DND-41 (cell line): ENCODE results near the gene LIM2.

Experiments used
- ATAC-seq: fragments of 200-7000 bp; cut with Tn5 transposase; 3 replicates; pipeline ENCODE4 v1.9.1; 2021; ENCODE audit warnings: low read depth; ENCODE audit not compliant: insufficient read depth
- DNase-seq: peaks from one replicate; pipeline ENCODE4 v3.0.0-alpha.2; 2020
- H2AFZ ChIP-seq: 2 replicates; pipeline ENCODE4 v1.6.0; 2012; ENCODE audit warnings: low read depth, low read length
- H3K27ac ChIP-seq: 2 replicates; pipeline ENCODE4 v1.5.1; 2012; ENCODE audit warnings: low read length, inconsistent platforms
- H3K27me3 ChIP-seq: fragments of 200-600 bp; sonication (generic); 2 replicates; pipeline ENCODE4 v1.6.0; 2012; ENCODE audit warnings: low read length, mild to moderate bottlenecking, inconsistent platforms; ENCODE audit not compliant: insufficient read depth, poor library complexity
- H3K36me3 ChIP-seq: 2 replicates; pipeline ENCODE4 v1.5.1; 2012; ENCODE audit warnings: low read length, inconsistent platforms; ENCODE audit not compliant: insufficient read depth
- H3K4me1 ChIP-seq: 2 replicates; pipeline ENCODE4 v1.5.1; 2012; ENCODE audit warnings: mild to moderate bottlenecking, low read length; ENCODE audit not compliant: insufficient read depth
- H3K4me2 ChIP-seq: 2 replicates; pipeline ENCODE4 v1.6.0; 2012; ENCODE audit warnings: mild to moderate bottlenecking, moderate library complexity, low read length, inconsistent platforms; ENCODE audit not compliant: insufficient read depth
- H3K4me3 ChIP-seq, 2 experiments: fragments of 200-600 bp in 1 of 2; shearing (Covaris generic) in 1 of 2; 2 replicates each; pipeline ENCODE4 v1.5.1; 2012 to 2016; ENCODE audit warnings: inconsistent platforms in 2 of 2, low read length in 2 of 2, mild to moderate bottlenecking in 2 of 2, low read depth in 1 of 2, moderate library complexity in 1 of 2
- H3K79me2 ChIP-seq: 2 replicates; pipeline ENCODE4 v1.6.0; 2012; ENCODE audit warnings: low read length, inconsistent platforms; ENCODE audit not compliant: insufficient read depth
- H3K9ac ChIP-seq: 2 replicates; pipeline ENCODE4 v1.6.0; 2012; ENCODE audit warnings: low read depth, mild to moderate bottlenecking, inconsistent platforms, low read length, moderate library complexity
- H3K9me3 ChIP-seq: 2 replicates; pipeline ENCODE4 v1.5.1; 2012; ENCODE audit warnings: low read length, moderate library complexity, mild to moderate bottlenecking, inconsistent platforms; ENCODE audit not compliant: insufficient read depth, severe bottlenecking
- H4K20me1 ChIP-seq: 2 replicates; pipeline ENCODE4 v1.6.0; 2012; ENCODE audit warnings: low read length; ENCODE audit not compliant: insufficient read depth
- EZH2 ChIP-seq: IDR thresholded peaks from 3 replicates; pipeline ENCODE4 v1.6.1; 2012; ENCODE audit warnings: borderline replicate concordance, low read depth, mild to moderate bottlenecking, moderate library complexity, low read length, inconsistent platforms; ENCODE audit not compliant: severe bottlenecking
- TF ChIP-seq, protein P1 (sequence below): IDR thresholded peaks from 2 replicates; pipeline ENCODE4 v1.5.1; 2012; ENCODE audit warnings: borderline replicate concordance, low read length, moderate library complexity, mild to moderate bottlenecking; ENCODE audit not compliant: poor library complexity, severe bottlenecking; ENCODE audit errors: extremely low read depth

Gene LIM2

DNA sequence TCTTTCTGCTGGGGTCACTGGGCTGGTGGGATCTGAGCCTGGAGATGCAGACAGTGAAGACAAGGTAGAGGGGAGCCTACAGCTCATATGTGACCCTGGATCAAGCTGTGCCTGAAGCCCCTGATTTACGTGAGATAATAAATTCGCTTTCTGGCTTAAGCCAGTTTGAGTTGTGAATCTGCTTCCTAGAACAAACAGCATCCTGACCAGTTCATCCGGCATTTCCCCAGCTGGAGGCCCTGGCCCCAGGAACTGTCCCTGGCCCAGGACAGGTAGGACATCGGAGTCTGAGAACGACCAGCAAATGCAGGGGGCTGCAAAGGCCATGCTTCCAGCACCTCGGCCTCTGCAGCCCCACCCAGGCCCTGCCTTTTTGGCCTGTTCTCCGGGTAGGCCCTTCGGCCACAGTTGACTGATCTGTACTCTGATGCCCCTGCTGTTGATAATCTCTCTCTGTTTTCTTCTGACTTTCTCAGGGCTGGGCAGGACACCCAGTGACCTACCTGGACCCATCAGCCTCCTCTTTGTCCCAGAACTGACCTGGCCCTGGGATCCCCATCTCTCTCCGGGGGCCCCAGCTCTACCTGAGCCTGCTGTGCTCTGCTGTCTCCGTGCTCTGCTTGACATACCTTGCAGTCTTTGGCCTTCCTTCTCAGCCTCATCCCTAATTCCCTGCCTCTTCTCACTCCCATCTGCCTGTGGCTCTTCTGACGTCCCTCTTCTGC is 36.3 kb downstream of the LIM2 start:
- Histone ChIP-seq H4K20me1 (peaks cover 10% of the 10 kb centered on the region), H3K79me2 (no peaks in the 10 kb centered on the region), H3K27ac (no peak overlapping the region), H3K4me1 (peaks cover 9% of the 10 kb centered on the region), H3K9ac (no peak overlapping the region), H3K4me3 (no peak overlapping the region), H3K4me2 (no peak overlapping the region), H3K9me3 (no peaks in the 10 kb centered on the region), H3K36me3 (peaks cover 44% of the 10 kb centered on the region), H2AFZ (no peak overlapping the region), H3K27me3 (no peaks in the 10 kb centered on the region)
- TF ChIP-seq, protein P1, sequence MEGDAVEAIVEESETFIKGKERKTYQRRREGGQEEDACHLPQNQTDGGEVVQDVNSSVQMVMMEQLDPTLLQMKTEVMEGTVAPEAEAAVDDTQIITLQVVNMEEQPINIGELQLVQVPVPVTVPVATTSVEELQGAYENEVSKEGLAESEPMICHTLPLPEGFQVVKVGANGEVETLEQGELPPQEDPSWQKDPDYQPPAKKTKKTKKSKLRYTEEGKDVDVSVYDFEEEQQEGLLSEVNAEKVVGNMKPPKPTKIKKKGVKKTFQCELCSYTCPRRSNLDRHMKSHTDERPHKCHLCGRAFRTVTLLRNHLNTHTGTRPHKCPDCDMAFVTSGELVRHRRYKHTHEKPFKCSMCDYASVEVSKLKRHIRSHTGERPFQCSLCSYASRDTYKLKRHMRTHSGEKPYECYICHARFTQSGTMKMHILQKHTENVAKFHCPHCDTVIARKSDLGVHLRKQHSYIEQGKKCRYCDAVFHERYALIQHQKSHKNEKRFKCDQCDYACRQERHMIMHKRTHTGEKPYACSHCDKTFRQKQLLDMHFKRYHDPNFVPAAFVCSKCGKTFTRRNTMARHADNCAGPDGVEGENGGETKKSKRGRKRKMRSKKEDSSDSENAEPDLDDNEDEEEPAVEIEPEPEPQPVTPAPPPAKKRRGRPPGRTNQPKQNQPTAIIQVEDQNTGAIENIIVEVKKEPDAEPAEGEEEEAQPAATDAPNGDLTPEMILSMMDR = no peak
- no peak for TF ChIP-seq EZH2
- ATAC-seq = no peak
- no peak for DNase-seq

DNA sequence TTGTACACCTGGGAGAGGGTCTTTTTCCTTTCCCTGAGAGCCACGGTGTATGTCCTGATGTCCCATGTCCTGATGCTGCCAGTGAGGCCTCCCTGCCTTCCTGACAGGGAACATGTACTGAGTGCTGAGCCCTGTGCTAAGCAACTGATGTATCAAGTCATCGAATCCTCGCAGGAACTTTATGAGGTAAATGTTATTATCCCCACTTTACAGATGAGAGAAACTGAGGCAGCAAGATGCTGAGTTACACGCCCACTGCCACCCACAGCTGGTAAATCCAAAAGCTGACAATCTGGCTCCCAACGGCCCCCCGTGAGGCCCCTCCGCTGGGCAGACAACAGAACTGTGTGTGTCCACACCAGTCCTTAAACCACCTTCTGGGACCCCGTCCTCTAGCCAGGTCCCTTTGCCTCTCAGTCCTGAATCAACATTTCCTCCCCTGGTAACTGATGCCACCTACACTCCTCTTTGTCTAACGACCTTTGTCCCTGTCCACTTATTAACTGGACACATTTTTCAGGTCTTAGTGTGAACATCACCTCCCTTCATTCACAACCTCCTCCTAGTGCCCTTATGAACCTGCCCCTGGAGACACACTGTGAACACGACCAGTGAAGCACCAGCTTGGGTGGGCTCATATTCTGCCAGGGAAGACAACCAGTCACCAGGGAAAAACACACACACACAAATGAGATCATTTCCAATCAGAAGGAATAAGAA is 40.4 kb downstream of the LIM2 start:
- H3K36me3 ChIP-seq = peaks cover 53% of the 10 kb centered on the region

DNA sequence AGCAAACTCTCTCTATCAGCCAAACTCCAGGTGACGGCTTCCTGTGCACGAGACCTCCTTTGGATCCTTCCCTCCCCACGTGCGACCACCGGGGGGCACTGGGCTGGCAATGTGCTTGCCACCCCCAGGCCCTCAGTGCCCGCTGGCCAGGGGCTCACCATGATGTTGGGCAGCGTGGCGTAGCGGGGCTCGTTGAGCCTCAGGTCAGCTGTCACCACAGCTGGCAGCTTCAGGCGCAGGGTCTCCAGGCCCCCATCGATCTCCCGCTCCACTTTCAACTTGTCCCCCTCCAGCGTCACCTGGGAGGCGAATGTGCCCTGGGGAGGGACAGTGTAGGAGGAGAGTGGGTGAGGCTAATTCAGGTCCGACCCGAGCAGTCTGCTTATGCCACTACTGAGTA is 41.0 kb downstream of the LIM2 start:
- H3K9me3 ChIP-seq = no peaks in the 10 kb centered on the region
- H4K20me1 ChIP-seq = no peaks in the 10 kb centered on the region; the same call in 1 of the 2 replicates
- no peaks in the 10 kb centered on the region for H3K79me2 ChIP-seq
- H3K4me2 ChIP-seq = no peak overlapping the region
- peaks cover 46% of the 10 kb centered on the region for H3K36me3 ChIP-seq
- TF ChIP-seq EZH2 = no peak
- TF ChIP-seq, protein P1 = peak; percentile 43
- no peak overlapping the region for H3K9ac ChIP-seq
- no peak overlapping the region for H3K4me3 ChIP-seq
- no peak overlapping the region for H2AFZ ChIP-seq
- no peaks in the 10 kb centered on the region for H3K4me1 ChIP-seq
- no peaks in the 10 kb centered on the region for H3K27me3 ChIP-seq
- H3K27ac ChIP-seq = no peak overlapping the region
- ATAC-seq (no peak), DNase-seq (no peak)

More for the DNA sequence above, 40.4 kb downstream of the LIM2 start:
- no peaks in the 10 kb centered on the region for H3K79me2 ChIP-seq
- no peak overlapping the region for H3K27ac ChIP-seq
- TF ChIP-seq, protein P1 = no peak
- no peak for TF ChIP-seq EZH2
- H3K9ac ChIP-seq = no peak overlapping the region
- no peak overlapping the region for H3K4me2 ChIP-seq
- DNase-seq (no peak), ATAC-seq (no peak)
- no peak overlapping the region for H3K4me3 ChIP-seq
- H3K27me3 ChIP-seq = no peaks in the 10 kb centered on the region
- no peaks in the 10 kb centered on the region for H3K9me3 ChIP-seq
- H3K4me1 ChIP-seq = no peaks in the 10 kb centered on the region
- no peaks in the 10 kb centered on the region; the same call in 1 of the 2 replicates for H4K20me1 ChIP-seq
- H2AFZ ChIP-seq = no peak overlapping the region
